Inferior parietal cortex (tissue), 1 donor: ENCODE measurements around the gene C2orf76.
A peak's percentile ranks its signal among the peaks of the same experiment; 100 is the strongest.
"Not testable (repeated sequence)": the region's sequence is repeated elsewhere in the genome, so short reads cannot be mapped to it uniquely, and the experiment has no call there.

ENCODE experiments used
- DNase-seq: peaks from one replicate; pipeline ENCODE4 v3.0.0-alpha.2; 2016; ENCODE audit errors: extremely low spot score

The C2orf76 gene

DNA sequence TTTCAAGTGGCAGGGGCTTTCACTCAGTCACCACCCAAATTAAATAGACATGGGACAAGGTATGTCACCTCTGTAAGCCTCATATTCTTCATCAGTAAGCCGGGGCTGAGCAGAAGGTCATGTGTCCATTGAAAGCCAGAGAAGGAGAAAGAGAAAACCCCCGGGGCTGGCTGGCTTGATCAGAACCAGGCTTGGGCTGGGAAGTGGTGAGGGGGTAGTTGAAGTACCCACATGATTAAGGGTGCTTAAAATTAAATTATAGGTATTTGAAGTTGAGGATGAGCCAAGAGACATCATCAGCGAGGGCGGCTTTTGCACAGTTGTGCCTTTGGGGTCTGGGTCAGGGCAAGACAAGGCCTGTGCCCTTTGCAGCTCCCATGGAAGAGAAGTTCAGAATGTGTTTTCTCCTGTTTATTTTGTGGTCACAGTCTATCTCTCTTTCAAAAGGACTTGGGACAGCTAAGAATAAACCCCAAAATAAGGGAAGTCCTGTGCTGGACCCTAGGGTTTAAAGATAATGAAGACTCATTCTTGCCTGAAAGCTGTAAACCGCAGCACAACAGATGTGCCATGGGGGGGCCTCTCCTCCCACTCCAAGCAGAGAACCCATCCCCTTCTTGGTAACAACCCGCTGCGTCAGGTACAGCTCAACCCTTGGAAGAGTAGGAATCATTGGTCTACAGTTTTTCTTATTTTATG, 10.8 kb upstream of the C2orf76 start:
- no peak for DNase-seq

DNA sequence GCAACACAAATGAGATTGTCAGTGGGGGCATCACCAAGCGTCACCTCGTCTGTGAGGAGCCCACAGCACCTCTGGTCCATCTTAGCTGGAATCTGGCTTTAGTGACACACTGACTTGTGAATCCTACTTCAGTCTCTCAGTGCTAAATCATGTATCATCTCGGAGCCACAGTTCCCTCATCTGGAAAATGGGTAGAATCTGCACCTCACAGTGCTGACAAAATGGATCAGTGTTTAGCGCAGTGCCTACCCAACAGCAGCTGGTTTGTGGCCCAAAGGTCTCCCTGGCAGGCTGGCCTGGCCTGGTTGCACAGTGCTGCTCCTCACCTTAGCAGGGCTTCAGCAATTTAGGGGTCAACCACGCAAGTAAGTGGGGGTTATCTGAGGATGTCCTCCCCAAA, 10.2 kb upstream of the C2orf76 start:
- no peak for DNase-seq

DNA sequence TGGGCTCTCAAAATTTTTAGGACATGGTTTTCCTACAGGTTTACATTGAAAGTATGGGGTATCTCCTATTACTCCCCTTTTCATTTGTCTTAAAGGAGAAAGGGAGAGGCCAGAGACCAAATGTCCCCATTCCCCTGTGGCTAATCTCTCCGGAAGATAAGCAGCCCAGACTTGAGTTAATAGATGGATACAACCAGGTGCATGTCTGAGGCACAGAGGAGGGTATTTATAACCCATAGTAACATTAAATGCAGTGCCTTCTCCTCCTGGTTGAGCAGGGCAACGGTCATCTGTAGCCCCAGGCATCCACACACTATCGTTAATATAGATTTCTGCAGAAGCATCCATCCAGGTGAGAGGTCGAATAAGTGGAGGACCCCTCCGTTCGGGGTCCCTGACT, 9.8 kb upstream of the C2orf76 start:
- not testable (repeated sequence) for DNase-seq

DNA sequence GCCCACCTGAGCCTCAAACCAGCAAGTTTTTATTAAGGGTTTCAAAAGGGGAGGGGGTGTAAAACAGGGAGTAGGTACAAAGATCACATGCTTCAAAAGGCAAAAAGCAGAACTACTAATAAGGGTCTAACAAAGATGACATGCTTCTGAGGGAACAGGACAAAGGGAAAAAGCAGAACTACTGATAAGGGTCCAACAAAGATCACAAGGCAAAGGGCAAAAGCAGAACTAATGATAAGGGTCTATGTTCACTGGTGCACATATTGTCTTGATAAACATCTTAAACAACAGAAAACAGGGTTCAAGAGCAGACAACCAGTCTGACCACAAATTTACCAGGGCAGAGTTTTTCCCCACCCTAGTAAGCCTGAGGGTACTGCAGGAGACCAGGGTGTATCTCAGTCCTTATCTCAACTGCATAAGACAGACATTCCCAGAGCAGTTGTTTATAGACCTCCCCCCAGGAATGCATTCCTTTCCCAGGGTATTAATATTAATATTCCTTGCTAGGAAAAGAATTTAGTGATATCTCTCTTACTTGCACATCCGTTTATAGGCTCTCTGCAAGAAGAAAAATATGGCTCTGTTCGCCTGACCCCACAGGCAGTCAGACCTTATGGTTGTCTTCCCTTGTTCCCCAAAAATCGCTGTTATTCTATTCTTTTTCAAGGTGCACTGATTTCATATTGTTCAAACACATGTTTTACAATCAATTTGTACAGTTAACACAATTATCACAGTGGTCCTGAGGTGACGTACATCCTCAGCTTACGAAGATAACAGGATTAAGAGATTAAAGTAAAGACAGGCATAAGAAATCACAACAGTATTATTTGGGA, 7.5 kb upstream of the C2orf76 start:
- not testable (repeated sequence) for DNase-seq

GRCh38 chr2:119372778-119373568, 6.3 kb upstream of the C2orf76 start:
- no peak for DNase-seq

- peak; percentile 77 for DNase-seq
Measured at GRCh38 chr2:119371111-119371510, 4.5 kb upstream of the C2orf76 start.

GRCh38 chr2:119369845-119370244, 3.2 kb upstream of the C2orf76 start:
- no peak for DNase-seq

DNA sequence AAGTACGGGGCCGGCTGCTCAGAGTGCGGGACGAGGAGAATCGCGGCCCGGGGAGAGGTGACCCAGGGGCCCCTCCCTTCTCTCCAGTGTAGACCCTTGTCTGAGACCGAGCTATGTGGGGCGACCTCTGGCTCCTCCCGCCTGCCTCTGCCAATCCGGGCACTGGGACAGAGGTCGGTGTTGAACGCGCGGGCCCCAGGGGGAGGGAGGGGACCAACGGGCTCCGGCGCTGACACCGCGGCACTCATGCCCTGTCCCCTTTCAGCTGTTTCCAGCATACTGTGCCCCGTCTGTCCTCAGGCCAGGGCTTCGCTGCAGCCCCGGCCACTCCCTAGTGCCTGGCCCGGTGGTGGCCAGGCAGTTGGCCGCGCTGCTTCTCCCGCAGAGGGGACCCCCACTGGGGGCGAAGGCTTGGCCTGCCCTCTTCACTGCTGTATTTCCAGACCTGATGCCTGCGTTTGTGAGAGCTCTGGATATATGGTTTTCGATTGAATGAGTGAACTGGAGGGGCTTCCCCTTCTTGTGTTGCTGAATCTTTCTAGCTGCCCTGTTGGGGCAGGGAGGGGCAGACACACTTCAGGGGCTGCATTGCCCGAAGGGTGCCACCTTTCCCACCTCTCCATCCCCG, 952 bp upstream of the C2orf76 start:
- DNase-seq = no peak

- DNase-seq = peak; percentile 53
Measured at GRCh38 chr2:119366161-119366648, 429 bp downstream of the C2orf76 start.

DNA sequence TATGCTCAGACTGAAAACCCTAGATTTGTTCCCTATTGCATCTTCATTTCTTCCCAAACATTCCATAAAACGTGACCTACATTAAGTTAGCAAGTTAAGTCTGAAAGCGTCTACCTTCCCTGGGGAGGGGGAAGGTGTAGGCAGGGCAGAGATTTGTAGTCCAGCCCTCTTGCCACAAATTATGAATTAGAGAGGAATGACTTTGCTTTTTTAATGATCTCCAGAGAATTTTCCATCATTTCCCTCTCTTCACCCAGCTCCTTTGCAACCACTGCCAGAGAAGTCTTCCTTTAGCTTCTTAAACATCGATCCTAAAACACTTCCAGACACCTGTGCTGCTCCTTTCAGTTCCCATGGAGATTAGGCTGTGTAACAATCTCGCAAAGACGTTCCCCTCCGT, 1.2 kb downstream of the C2orf76 start:
- no peak for DNase-seq

DNA sequence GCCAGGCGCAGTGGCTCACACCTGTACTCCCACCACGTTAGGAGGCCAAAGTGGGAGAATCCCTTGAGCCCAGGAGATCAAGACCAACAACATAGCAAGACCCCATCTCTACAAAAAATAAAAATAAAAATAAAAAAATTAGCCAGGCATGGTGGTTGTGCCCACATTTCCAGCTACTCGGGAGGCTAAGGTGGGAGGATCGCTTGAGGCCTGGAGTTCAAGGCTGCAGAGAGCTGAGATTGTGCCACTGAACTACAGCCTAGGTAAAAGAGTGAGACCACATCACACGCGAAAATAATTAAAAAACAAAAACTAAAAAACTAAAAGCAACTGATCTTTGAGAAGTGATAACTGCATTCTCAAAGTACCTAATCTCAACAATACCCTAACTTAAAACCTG, 1.8 kb downstream of the C2orf76 start:
- no peak for DNase-seq

DNA sequence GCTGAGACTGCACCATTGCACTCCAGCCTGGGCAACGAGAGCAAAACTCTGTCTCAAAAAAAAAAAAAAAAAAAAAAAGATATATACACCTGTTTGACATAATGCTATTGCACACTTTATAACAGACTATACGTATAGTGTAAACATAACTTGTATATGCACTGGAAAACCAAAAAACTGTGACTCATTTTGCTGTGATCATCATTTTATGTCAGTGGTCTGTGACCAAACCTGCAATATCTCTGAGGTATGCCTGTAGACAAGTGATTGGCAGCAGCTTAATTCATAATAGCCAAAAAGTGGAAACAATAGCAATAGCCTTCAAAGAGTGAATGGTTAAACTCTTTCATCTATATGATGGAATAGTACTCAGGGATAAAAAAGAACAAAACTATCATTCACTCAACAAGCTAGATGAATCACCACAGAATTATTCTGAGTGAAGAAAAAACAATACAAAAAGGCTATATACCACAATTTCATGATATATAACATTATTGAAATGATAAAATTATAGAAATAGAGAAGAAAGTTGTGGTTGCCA, 6.1 kb downstream of the C2orf76 start:
- no peak for DNase-seq

DNA sequence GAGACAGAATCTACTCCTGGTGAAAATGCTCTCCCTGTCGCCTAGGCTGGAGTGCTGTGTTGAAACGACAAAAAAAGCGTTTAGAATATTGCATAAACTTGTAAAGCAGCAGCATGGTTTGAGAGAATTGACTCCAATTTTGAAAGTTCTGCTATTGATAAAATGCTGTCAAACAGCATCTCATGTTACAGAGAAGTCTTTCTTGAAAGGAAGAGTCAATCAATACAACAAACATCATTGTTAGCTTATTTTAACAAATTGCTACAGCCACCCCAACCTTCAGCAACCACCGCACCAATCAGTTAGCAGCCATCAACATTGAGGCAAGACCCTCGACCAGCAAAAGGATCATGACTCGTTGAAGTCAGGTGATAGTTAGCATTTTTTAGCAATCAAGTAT, 6.9 kb downstream of the C2orf76 start:
- DNase-seq = no peak

DNA sequence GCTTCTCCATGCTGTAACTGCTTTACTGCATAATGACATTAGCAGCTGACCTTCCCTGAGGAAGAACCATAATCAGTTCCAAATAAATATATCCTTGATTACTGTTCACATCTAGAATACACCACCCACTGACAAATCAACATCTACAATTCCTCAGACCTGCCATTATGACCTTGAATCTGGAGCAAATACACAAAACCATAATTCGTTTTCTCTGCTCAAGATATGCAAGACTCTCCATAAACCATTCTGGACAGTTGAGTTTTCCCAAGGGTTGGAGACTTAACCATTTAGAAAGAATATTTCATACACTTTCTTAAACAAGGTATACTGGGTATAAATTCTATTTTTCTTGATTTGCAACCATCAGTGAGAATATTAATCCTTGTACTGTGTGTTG, 11.8 kb downstream of the C2orf76 start:
- no peak for DNase-seq

- DNase-seq = peak; percentile 10
Measured at GRCh38 chr2:119352357-119352756, 14.3 kb downstream of the C2orf76 start.

DNA sequence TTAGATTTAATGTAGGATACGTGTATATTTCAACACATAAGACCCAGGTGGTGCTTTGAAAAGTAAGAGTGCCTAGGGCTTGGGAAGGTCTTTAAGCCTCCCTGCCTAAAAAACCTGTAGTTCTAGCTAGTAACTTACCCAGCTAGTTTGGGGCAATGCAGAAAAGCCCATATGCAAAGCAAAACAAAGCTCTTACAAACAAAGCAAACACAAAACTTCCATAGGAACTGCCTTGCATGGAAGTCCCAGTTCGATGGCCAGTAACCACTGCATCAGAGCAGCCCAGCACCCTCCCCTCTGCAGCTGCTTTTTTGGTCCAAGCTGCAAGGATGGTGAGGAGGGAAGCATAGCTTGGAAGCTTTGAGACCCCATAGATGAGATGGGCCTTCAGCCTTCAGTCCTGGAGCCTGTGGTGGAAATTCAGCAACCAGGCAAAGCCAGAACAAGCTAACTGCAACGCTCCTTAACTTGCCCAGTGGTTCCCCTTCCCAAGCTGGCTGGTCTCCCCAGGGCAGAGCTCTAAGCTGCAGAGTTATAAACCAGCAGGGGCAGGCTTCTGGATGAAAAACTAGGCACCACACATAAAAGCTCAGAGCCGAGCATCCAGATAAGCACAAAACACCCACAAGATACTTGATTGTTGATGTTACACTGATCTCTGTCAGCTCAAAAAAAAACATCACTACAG, 16.2 kb downstream of the C2orf76 start:
- DNase-seq = no peak

- DNase-seq = no peak
Measured at GRCh38 chr2:119349289-119349688, 17.3 kb downstream of the C2orf76 start.

DNA sequence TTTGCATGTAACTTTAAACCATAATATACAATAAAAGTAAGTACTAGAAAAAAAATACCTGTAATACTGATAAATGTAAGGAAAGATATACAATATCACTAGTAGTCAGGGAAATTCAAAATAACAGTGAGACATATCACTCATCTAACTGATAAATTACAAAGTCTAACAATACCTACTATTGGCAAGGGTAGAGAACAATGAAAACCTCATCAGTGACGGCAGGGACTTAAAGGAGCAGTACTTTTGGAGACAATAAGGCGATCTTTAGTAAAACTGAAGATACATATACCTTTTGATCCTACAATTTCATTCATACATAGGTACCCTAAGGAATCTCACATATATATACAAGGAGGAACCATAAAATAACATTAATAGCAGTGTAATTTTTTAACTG, 24.9 kb downstream of the C2orf76 start:
- no peak for DNase-seq

- DNase-seq = no peak
Measured at GRCh38 chr2:119339562-119339923, 27.1 kb downstream of the C2orf76 start.

- DNase-seq = no peak
Measured at GRCh38 chr2:119338826-119339561, 27.6 kb downstream of the C2orf76 start.
